ENCODE data around the gene RRP1. TPM values are rescaled to one million over a fixed set of nuclear protein-coding genes. Genes with fewer than 3 reads are reported as not detected.
A peak's percentile ranks its signal among the peaks of the same experiment; 100 is the strongest.

Gene RRP1
- total and polyA plus RNA-seq, 9 donors = 8.5 to 29.3 (median 22.6) TPM

GRCh38 chr21:43799301-43799840 lies 10.0 kb downstream of the RRP1 start:
- Histone ChIP-seq H3K4me3 (no peak overlapping the region), H3K36me3 (no peaks in the 10 kb centered on the region), H3K4me1 (ENCODE audit: insufficient read depth) (no peaks in the 10 kb centered on the region), H3K27ac (no peak overlapping the region), H3K9me3 (no peaks in the 10 kb centered on the region), H3K27me3 (no peaks in the 10 kb centered on the region)
- TF ChIP-seq EP300 (IDR thresholded peaks at IDR 0.05) (no peak), POLR2A (IDR thresholded peaks at IDR 0.05) (no peak)
- intact Hi-C loops (cut with DNase I) = loop anchor here in 1 of 4 donors (10.0 kb wide), 1 partner anchor 65 kb away; the partner anchor contains the start of gene AGPAT3
- WGBS, 3 donors = 90 to 94% (median 92%) methylated on average over 19 of the region's 19 CpGs
- peak in 1 of 5 donors; percentile 18 for DNase-seq

GRCh38 chr21:43800124-43800523 lies 10.7 kb downstream of the RRP1 start:
- no peaks in the 10 kb centered on the region for H3K36me3 ChIP-seq
- no peak overlapping the region for H3K4me3 ChIP-seq
- 88 to 93% (median 90%) methylated on average over 16 to 17 of the region's 17 CpGs for WGBS, 3 donors
- TF ChIP-seq EP300 (IDR thresholded peaks at IDR 0.05) (no peak), CTCF (IDR thresholded peaks at IDR 0.05) (no peak), POLR2A (IDR thresholded peaks at IDR 0.05) (no peak)
- intact Hi-C loops (cut with DNase I) = loop anchor here in 1 of 4 donors (5.0 kb wide), 1 partner anchor 167 kb away; no protein-coding TSS in a partner anchor
- H3K9me3 ChIP-seq = no peaks in the 10 kb centered on the region
- no peaks in the 10 kb centered on the region for H3K27me3 ChIP-seq
- no peak overlapping the region for H3K27ac ChIP-seq
- H3K4me1 ChIP-seq (ENCODE audit: insufficient read depth) = no peaks in the 10 kb centered on the region
- no peak for DNase-seq

GRCh38 chr21:43800566-43800965 lies 11.2 kb downstream of the RRP1 start:
- TF ChIP-seq POLR2A (IDR thresholded peaks at IDR 0.05) (no peak), CTCF (IDR thresholded peaks at IDR 0.05) (no peak), EP300 (IDR thresholded peaks at IDR 0.05) (no peak)
- H3K4me3 ChIP-seq = no peak overlapping the region
- intact Hi-C loops (cut with DNase I) = loop anchor here in 1 of 4 donors (5.0 kb wide), 1 partner anchor 167 kb away; no protein-coding TSS in a partner anchor
- H3K9me3 ChIP-seq = no peaks in the 10 kb centered on the region
- no peaks in the 10 kb centered on the region for H3K36me3 ChIP-seq
- no peaks in the 10 kb centered on the region for H3K27me3 ChIP-seq
- DNase-seq = no peak
- WGBS, 3 donors = 88 to 93% (median 90%) methylated on average over 13 to 14 of the region's 14 CpGs
- no peaks in the 10 kb centered on the region for H3K4me1 ChIP-seq (ENCODE audit: insufficient read depth)
- no peak overlapping the region for H3K27ac ChIP-seq

- no peak for TF ChIP-seq CTCF (IDR thresholded peaks at IDR 0.05)
- no peak for TF ChIP-seq POLR2A (IDR thresholded peaks at IDR 0.05)
- no peak for TF ChIP-seq EP300 (IDR thresholded peaks at IDR 0.05)
Observed at GRCh38 chr21:43801006-43801783, 11.8 kb downstream of the RRP1 start.

More at GRCh38 chr21:43801006-43801783, 11.8 kb downstream of the RRP1 start:
- intact Hi-C loops (cut with DNase I) = loop anchor here in 1 of 4 donors (5.0 kb wide), 1 partner anchor 166 kb away; no protein-coding TSS in a partner anchor
- H3K4me1 ChIP-seq (ENCODE audit: insufficient read depth) = no peaks in the 10 kb centered on the region
- WGBS, 3 donors = 92 to 95% (median 92%) methylated on average over 42 of the region's 42 CpGs
- H3K27me3 ChIP-seq = no peaks in the 10 kb centered on the region
- DNase-seq = no peak
- H3K4me3 ChIP-seq = no peak overlapping the region
- H3K36me3 ChIP-seq = no peaks in the 10 kb centered on the region
- no peak overlapping the region for H3K27ac ChIP-seq
- no peaks in the 10 kb centered on the region for H3K9me3 ChIP-seq
